SK-N-SH (cell line): ENCODE data around the gene TBXA2R. TPM values are rescaled to one million over a fixed set of nuclear protein-coding genes. Genes with fewer than 3 reads are reported as not detected.

Experiments
- CTCF ChIA-PET: fragments of 300-600, 350-600 bp; formaldehyde crosslinking; extraction: SDS; loops from one replicate; lab custom pipeline; 2021; lab: Yijun Ruan, JAX
- POLR2A ChIA-PET: fragments of 350-600 bp; sonication (Branson Sonifier 250); formaldehyde crosslinking; extraction: SDS; loops from one replicate; lab custom pipeline; 2020; ENCODE audit warnings: antibody characterized with exemption, inconsistent platforms; lab: Yijun Ruan, JAX
- DNase-seq: peaks from one replicate; pipeline ENCODE4 v3.0.0; 2012
- H2AFZ ChIP-seq: fragments of 200-600 bp; sonication (generic); 2 replicates; pipeline ENCODE4 v1.8.1; 2016; ENCODE audit warnings: antibody characterized with exemption, mild to moderate bottlenecking, low read depth
- H3F3A ChIP-seq: fragments of 200-600 bp; sonication (generic); replicated peaks from 2 replicates; pipeline ENCODE3; 2016; ENCODE audit warnings: antibody characterized with exemption, mild to moderate bottlenecking; ENCODE audit not compliant: insufficient read depth
- H3K27ac ChIP-seq, 2 experiments: fragments of 200-500 bp in 1 of 2; fragments of 200-600 bp in 1 of 2; sonication (Bioruptor generic) in 1 of 2; sonication (generic), shearing (Covaris generic) in 1 of 2; 2 replicates each; pipeline versions ENCODE4 v1.5.1 to v1.6.1; 2014 to 2016; ENCODE audit warnings: low read depth in 2 of 2, inconsistent platforms in 1 of 2, low read length in 1 of 2, mild to moderate bottlenecking in 1 of 2, mixed read lengths in 1 of 2
- H3K27me3 ChIP-seq: fragments of 200-600 bp; sonication (generic), shearing (Covaris generic); 2 replicates; pipeline ENCODE4 v1.6.1; 2016; ENCODE audit warnings: mixed run types; ENCODE audit not compliant: insufficient read depth
- H3K36me3 ChIP-seq, 2 experiments: fragments of 200-500 bp in 1 of 2; fragments of 200-600 bp in 1 of 2; sonication (Bioruptor generic) in 1 of 2; sonication (generic) in 1 of 2; replicated peaks in 1 of 2; 2 replicates each; pipeline versions ENCODE3 to v1.5.1; 2014 to 2016; ENCODE audit warnings: low read length in 1 of 2, mild to moderate bottlenecking in 1 of 2; ENCODE audit not compliant: insufficient read depth in 2 of 2, control insufficient read depth in 1 of 2
- H3K4me1 ChIP-seq, 2 experiments: fragments of 200-500 bp in 1 of 2; fragments of 200-600 bp in 1 of 2; sonication (Bioruptor generic) in 1 of 2; sonication (generic), shearing (Covaris generic) in 1 of 2; 2 replicates each; pipeline versions ENCODE4 v1.5.1 to v1.6.1; 2014 to 2016; ENCODE audit warnings: low read depth in 1 of 2, low read length in 1 of 2, mixed run types in 1 of 2; ENCODE audit not compliant: insufficient read depth in 2 of 2, control insufficient read depth in 1 of 2
- H3K4me2 ChIP-seq: fragments of 200-600 bp; sonication (generic), shearing (Covaris generic); 2 replicates; pipeline ENCODE4 v1.6.1; 2017; ENCODE audit warnings: mixed run types
- H3K4me3 ChIP-seq, 2 experiments: fragments of 200-500 bp in 1 of 2; fragments of 200-600 bp in 1 of 2; sonication (Bioruptor generic) in 1 of 2; sonication (generic), shearing (Covaris generic) in 1 of 2; 2 replicates each; pipeline versions ENCODE4 v1.5.1 to v1.8.1; 2014 to 2016; ENCODE audit warnings: low read depth in 2 of 2, inconsistent platforms in 1 of 2, low read length in 1 of 2, mild to moderate bottlenecking in 1 of 2, mixed read lengths in 1 of 2, moderate library complexity in 1 of 2
- H3K79me2 ChIP-seq: fragments of 200-600 bp; sonication (generic); 2 replicates; pipeline ENCODE4 v1.8.1; 2017; ENCODE audit warnings: mild to moderate bottlenecking; ENCODE audit not compliant: insufficient read depth
- H3K9ac ChIP-seq: fragments of 200-600 bp; sonication (generic); 2 replicates; pipeline ENCODE4 v1.6.1; 2017; ENCODE audit warnings: mixed run types
- H3K9me2 ChIP-seq: fragments of 200-600 bp; sonication (generic); 2 replicates; pipeline ENCODE4 v1.6.1; 2017; ENCODE audit warnings: mixed run types
- H3K9me3 ChIP-seq: fragments of 200-600 bp; sonication (generic); 2 replicates; pipeline ENCODE4 v1.6.1; 2017; ENCODE audit warnings: mixed run types, mild to moderate bottlenecking, moderate library complexity
- H4K20me1 ChIP-seq: fragments of 200-600 bp; sonication (generic); 2 replicates; pipeline ENCODE4 v1.6.1; 2017; ENCODE audit warnings: mild to moderate bottlenecking, mixed run types; ENCODE audit not compliant: insufficient read depth
- CHD2 ChIP-seq: fragments of 150-350 bp; IDR thresholded peaks from 2 replicates; pipeline ENCODE4 v1.6.1; 2018; ENCODE audit warnings: low read length; ENCODE audit not compliant: partially characterized antibody
- ELF1 ChIP-seq: IDR thresholded peaks from 2 replicates; pipeline ENCODE4 v1.4.0; 2012
- EZH2phosphoT487 ChIP-seq: fragments of 200-600 bp; sonication (generic); IDR thresholded peaks from 2 replicates; pipeline ENCODE4 v1.6.1; 2017; ENCODE audit warnings: low read depth, mixed run types, mild to moderate bottlenecking, antibody characterized with exemption, moderate library complexity, borderline replicate concordance
- FOXJ3 ChIP-seq: sonication (generic); formaldehyde crosslinking; IDR thresholded peaks from 2 replicates; pipeline ENCODE4 v1.5.1; 2020; ENCODE audit warnings: mild to moderate bottlenecking, missing genetic modification reagents
- FOXM1 ChIP-seq: IDR thresholded peaks from 2 replicates; pipeline ENCODE4 v1.4.0; 2012; ENCODE audit warnings: low read depth, mild to moderate bottlenecking
- MXI1 ChIP-seq: IDR thresholded peaks from 2 replicates; pipeline ENCODE4 v1.6.1; 2012; ENCODE audit warnings: mild to moderate bottlenecking, low read depth, low read length, improper control_type of control experiment
- NRF1 ChIP-seq: IDR thresholded peaks from 2 replicates; pipeline ENCODE4 v1.6.1; 2012; ENCODE audit warnings: low read depth, mild to moderate bottlenecking, low read length
- RAD21 ChIP-seq: IDR thresholded peaks from 2 replicates; pipeline ENCODE4 v1.6.1; 2012; ENCODE audit warnings: mild to moderate bottlenecking, low read length
- RCOR1 ChIP-seq: fragments of 150-350 bp; IDR thresholded peaks from 2 replicates; pipeline ENCODE4 v1.6.1; 2017; ENCODE audit warnings: antibody characterized with exemption, low read length
- RFX5 ChIP-seq: IDR thresholded peaks from 2 replicates; pipeline ENCODE4 v1.6.1; 2012; ENCODE audit warnings: mild to moderate bottlenecking, improper control_type of control experiment, low read length
- RXRA ChIP-seq: IDR thresholded peaks from 2 replicates; pipeline ENCODE4 v1.4.0; 2012; ENCODE audit warnings: low read depth, mild to moderate bottlenecking, borderline replicate concordance
- TAF1 ChIP-seq: IDR thresholded peaks from 2 replicates; pipeline ENCODE4 v1.6.1; 2012; ENCODE audit warnings: low read depth, mild to moderate bottlenecking, low read length, moderate library complexity, borderline replicate concordance
- WGBS: methylation state at CpG from one replicate; pipeline ENCODE4 v1.1.6; 2017; ENCODE audit warnings: low lambda C conversion rate; 5-methylcytosine and 5-hydroxymethylcytosine counted together
- polyA plus RNA-seq, 3 experiments: library from polyadenylated mRNA; depleted of rRNA; stranded (reverse); fragments of >200 nt; gene quantifications; 2 replicates each; pipeline ENCODE4 v1.2.3, GENCODE V29; 2012
- TF ChIP-seq, protein P1 (sequence below): fragments of 150-350 bp; IDR thresholded peaks from 2 replicates; pipeline ENCODE4 v1.6.1; 2017; ENCODE audit warnings: antibody characterized with exemption, low read length, low read depth, borderline replicate concordance
- TF ChIP-seq, protein P2 (sequence below): IDR thresholded peaks from 2 replicates; pipeline ENCODE4; 2012
- TF ChIP-seq, protein P3 (sequence below): IDR thresholded peaks from 2 replicates; pipeline ENCODE4 v1.4.0; 2012; ENCODE audit warnings: low read depth, borderline replicate concordance
- TF ChIP-seq, protein P4 (sequence below): fragments of 150-350 bp; IDR thresholded peaks from 2 replicates; pipeline ENCODE4 v1.6.1; 2016; ENCODE audit warnings: mild to moderate bottlenecking, low read depth, low read length
- TF ChIP-seq, protein P5 (sequence below): IDR thresholded peaks from 2 replicates; pipeline ENCODE4 v1.4.0; 2012; ENCODE audit warnings: low read depth

TBXA2R gene
- polyA plus RNA-seq, 1 of the 3 experiments (the other 2 are of a cell fraction): 0.92 TPM

DNA sequence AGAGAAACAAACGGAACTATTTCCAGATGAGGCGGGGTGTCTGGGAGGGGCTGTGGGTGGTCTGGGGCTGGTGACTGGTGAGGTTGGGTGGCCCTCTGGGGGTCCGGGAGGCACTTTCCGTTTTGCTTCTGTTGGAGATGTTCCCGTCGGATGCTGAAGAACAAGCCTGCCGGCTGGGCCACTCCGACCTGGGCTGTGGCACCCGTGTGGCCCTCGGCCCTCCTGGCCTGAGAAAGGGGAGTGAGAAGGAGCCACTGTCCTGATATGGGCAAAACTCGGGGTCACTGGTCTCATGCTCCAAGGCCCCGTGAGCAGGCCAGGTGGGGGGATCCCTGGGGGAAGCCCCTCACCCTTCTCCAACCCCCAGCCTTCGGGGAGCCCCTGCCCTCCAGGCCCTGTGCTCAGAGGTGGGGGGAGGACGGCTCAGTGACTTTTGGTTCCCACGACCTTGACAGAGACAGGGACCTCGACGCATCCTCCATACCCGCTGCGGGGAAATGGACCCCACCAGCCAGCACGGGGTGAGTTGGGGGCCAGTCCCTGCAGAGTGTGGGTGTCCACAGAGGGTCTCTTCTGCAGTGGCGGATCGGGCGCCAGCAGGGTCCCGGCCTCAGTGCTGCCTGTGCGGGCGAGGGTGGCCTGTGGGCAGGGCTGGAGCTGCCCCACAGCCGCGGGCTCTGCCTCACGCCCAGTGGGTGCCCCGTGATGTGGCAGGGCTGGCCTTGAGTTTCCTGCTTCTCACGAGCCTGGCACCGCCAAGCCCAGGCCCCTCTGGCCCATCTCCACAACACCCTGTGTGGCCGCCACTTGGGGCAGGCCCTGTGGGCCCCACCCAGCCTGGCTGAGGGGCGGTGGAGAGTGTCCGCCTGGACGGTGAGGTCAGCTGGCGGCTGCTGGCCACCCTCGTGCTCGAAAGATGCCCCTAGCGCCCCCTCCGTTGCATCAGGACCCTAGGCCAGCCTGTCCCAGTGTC is 4.4 kb upstream of the TBXA2R start:
- H3K9me3 ChIP-seq: no peaks in the 10 kb centered on the region
- TF ChIP-seq NRF1 (no peak), EZH2phosphoT487 (no peak), TAF1 (no peak), RAD21 (no peak), RCOR1 (no peak)
- H3F3A ChIP-seq: no peaks in the 10 kb centered on the region
- peaks cover 8 to 11% of the 10 kb centered on the region in 2 experiments; a peak in 1 of 4 replicates for H3K4me1 ChIP-seq
- ChIA-PET POLR2A (no interaction called here), CTCF (interaction anchor here (0.6 to 2.3 kb wide), 3 partner anchors 24 to 377 kb away, joined by 3 to 13 read pairs (median 3); partner anchors contain the start of gene GIPC3)
- H3K4me3 ChIP-seq: no peak overlapping the region
- H3K36me3 ChIP-seq: peaks cover 0 to 25% of the 10 kb centered on the region in 2 experiments
- H4K20me1 ChIP-seq: no peaks in the 10 kb centered on the region
- WGBS: 88% methylated on average over 9 of the region's 41 CpGs
- H3K9ac ChIP-seq: no peak overlapping the region
- H3K4me2 ChIP-seq: no peak overlapping the region
- no peaks in the 10 kb centered on the region for H3K79me2 ChIP-seq
- no peaks in the 10 kb centered on the region for H3K9me2 ChIP-seq
- no peak for DNase-seq
- no peaks in the 10 kb centered on the region for H3K27me3 ChIP-seq
- H2AFZ ChIP-seq: no peak overlapping the region
- H3K27ac ChIP-seq: no peak overlapping the region

DNA sequence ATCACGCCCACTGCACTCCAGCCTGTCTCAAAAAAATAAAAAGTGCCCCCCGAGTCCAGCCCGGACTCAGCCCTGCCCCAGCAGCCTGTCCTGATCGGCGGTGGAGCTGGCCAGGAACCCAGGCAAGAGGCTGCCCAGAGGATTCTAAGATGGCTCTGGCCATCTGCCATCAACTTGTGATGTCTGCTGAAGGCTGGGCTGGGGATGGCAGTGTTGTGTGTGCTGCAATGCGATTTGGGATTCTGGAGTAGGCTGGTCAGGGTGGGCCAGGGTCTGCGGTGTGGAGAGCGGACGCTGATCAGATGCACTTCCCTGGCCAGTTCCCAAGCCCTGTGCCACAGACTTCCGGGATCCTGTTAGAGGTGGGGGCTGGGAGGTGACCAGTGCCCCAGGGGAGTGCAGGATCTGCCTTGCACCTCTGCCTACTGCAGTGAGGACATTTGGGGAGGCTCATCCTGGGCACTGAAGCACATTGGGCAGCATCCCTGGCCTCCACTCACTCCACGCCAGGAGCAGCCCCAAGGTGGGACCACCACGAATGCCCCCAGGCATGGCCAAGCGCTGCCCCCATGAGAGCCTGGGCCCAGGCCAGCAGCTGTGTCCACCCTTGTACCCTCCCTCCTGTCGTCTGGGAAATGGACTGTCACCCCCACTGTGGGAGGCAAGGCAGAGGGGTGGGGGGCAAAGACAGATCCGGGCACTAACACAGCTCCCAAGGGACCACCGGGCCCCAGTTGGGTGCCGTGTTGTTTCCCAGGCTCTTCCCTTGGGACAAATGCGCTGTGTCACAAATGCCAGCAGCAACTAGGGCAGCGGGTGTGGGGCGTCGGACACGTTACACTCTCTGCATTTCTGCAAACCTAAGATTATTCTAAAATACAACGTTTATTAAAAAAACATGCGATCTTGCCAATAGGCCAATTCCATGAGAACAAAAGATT is 3.4 kb upstream of the TBXA2R start:
- H2AFZ ChIP-seq: no peak overlapping the region
- no peak overlapping the region for H3K4me2 ChIP-seq
- no peak overlapping the region for H3K4me3 ChIP-seq
- DNase-seq: no peak
- POLR2A ChIA-PET: interaction anchor here (0.7 to 1.2 kb wide), 2 partner anchors 23 to 375 kb away, joined by 4 read pairs; partner anchors contain the start of gene EEF2
- no peaks in the 10 kb centered on the region for H3F3A ChIP-seq
- H3K9me3 ChIP-seq: no peaks in the 10 kb centered on the region
- 78% methylated on average over 21 of the region's 24 CpGs for WGBS
- peaks cover 0 to 25% of the 10 kb centered on the region in 2 experiments for H3K36me3 ChIP-seq
- H4K20me1 ChIP-seq: no peaks in the 10 kb centered on the region
- H3K27me3 ChIP-seq: no peaks in the 10 kb centered on the region
- H3K9me2 ChIP-seq: no peaks in the 10 kb centered on the region
- no peaks in the 10 kb centered on the region for H3K79me2 ChIP-seq
- no peak overlapping the region for H3K27ac ChIP-seq
- peaks cover 8 to 14% of the 10 kb centered on the region in 2 experiments; a peak in 1 of 4 replicates for H3K4me1 ChIP-seq
- no peak overlapping the region for H3K9ac ChIP-seq
- CTCF ChIA-PET: interaction anchor here (0.6 to 2.9 kb wide), 4 partner anchors 8 to 378 kb away, joined by 3 to 23 read pairs (median 8); partner anchors contain the start of gene GIPC3
- TF ChIP-seq, protein P1, sequence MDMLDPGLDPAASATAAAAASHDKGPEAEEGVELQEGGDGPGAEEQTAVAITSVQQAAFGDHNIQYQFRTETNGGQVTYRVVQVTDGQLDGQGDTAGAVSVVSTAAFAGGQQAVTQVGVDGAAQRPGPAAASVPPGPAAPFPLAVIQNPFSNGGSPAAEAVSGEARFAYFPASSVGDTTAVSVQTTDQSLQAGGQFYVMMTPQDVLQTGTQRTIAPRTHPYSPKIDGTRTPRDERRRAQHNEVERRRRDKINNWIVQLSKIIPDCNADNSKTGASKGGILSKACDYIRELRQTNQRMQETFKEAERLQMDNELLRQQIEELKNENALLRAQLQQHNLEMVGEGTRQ: no peak
- TF ChIP-seq, protein P2, sequence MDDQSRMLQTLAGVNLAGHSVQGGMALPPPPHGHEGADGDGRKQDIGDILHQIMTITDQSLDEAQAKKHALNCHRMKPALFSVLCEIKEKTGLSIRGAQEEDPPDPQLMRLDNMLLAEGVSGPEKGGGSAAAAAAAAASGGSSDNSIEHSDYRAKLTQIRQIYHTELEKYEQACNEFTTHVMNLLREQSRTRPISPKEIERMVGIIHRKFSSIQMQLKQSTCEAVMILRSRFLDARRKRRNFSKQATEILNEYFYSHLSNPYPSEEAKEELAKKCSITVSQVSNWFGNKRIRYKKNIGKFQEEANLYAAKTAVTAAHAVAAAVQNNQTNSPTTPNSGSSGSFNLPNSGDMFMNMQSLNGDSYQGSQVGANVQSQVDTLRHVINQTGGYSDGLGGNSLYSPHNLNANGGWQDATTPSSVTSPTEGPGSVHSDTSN: no peak
- TF ChIP-seq MXI1 (no peak), CHD2 (no peak), FOXJ3 (CRISPR knock-in tag) (no peak), ELF1 (no peak), RXRA (no peak), RFX5 (no peak), FOXM1 (no peak)
- TF ChIP-seq, protein P3, sequence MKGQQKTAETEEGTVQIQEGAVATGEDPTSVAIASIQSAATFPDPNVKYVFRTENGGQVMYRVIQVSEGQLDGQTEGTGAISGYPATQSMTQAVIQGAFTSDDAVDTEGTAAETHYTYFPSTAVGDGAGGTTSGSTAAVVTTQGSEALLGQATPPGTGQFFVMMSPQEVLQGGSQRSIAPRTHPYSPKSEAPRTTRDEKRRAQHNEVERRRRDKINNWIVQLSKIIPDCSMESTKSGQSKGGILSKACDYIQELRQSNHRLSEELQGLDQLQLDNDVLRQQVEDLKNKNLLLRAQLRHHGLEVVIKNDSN: no peak
- TF ChIP-seq, protein P4, sequence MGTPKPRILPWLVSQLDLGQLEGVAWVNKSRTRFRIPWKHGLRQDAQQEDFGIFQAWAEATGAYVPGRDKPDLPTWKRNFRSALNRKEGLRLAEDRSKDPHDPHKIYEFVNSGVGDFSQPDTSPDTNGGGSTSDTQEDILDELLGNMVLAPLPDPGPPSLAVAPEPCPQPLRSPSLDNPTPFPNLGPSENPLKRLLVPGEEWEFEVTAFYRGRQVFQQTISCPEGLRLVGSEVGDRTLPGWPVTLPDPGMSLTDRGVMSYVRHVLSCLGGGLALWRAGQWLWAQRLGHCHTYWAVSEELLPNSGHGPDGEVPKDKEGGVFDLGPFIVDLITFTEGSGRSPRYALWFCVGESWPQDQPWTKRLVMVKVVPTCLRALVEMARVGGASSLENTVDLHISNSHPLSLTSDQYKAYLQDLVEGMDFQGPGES: no peak
- TF ChIP-seq, protein P5, sequence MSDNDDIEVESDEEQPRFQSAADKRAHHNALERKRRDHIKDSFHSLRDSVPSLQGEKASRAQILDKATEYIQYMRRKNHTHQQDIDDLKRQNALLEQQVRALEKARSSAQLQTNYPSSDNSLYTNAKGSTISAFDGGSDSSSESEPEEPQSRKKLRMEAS: no peak
